Stomach (tissue), 4 donors: ENCODE results near the gene FETUB.

ENCODE experiments used
- POLR2AphosphoS5 ChIP-seq, 3 donors: sonication (generic); formaldehyde crosslinking; IDR thresholded peaks; one replicate each; pipeline ENCODE4 v1.6.1; 2016; ENCODE audit warnings: antibody characterized with exemption in 3 of 3
- TF ChIP-seq, protein P1 (sequence below), 7 experiments: fragments of 450-650 bp in 4 of 7; fragments of 200-600 bp in 3 of 7; sonication (generic) in 3 of 7; IDR thresholded peaks; one replicate each; pipeline ENCODE4 v1.5.1; 2016 to 2019; ENCODE audit warnings: antibody characterized with exemption in 7 of 7, control low read depth in 2 of 7, mild to moderate bottlenecking in 1 of 7

DNA sequence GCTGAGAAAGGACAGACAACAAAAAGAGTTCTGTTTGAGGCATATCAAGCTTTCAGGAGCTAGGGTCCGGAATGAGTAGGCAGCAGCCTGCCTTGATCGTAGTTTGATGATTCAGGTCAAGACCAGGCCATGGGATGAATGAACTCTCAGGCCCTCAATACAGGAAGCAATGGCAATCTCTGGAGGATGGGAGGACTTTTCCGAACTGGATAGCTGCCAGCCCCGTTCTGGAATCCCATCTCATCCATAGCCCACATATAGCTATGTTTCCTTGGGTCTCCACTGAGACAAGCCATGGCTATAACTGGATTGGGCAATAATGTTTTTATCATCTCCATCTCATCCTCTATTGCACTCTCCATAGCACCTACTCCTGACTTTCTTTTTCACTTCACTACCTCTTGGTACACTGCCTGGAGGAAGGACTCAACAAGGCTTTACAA is 14.6 kb upstream of the FETUB start:
- TF ChIP-seq, protein P1, sequence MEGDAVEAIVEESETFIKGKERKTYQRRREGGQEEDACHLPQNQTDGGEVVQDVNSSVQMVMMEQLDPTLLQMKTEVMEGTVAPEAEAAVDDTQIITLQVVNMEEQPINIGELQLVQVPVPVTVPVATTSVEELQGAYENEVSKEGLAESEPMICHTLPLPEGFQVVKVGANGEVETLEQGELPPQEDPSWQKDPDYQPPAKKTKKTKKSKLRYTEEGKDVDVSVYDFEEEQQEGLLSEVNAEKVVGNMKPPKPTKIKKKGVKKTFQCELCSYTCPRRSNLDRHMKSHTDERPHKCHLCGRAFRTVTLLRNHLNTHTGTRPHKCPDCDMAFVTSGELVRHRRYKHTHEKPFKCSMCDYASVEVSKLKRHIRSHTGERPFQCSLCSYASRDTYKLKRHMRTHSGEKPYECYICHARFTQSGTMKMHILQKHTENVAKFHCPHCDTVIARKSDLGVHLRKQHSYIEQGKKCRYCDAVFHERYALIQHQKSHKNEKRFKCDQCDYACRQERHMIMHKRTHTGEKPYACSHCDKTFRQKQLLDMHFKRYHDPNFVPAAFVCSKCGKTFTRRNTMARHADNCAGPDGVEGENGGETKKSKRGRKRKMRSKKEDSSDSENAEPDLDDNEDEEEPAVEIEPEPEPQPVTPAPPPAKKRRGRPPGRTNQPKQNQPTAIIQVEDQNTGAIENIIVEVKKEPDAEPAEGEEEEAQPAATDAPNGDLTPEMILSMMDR (IDR thresholded peaks at IDR 0.05), result no peak
- no peak for TF ChIP-seq POLR2AphosphoS5 (IDR thresholded peaks at IDR 0.05)
